ENCODE data around the gene SPATA17.

DNA sequence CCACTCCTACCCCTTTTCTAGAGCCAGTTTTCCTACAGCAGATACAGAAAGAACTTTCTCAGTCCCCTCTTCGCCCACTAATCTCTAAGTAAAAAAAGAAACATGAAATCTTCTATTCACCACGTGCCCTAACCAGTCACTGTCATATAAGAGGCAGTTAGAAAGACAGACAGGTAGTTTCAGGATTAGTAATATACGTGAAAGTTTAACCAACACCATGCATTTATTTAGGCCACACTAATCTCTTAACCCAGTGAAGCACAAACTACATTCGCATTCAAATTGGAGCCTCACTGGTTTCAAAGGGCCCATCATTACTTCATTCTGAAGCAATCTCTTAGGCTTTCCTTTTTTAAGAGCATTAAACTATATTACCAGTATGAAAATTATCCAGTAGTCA lies 10.3 kb upstream of the SPATA17 start:
- TF ChIP-seq, protein P1, sequence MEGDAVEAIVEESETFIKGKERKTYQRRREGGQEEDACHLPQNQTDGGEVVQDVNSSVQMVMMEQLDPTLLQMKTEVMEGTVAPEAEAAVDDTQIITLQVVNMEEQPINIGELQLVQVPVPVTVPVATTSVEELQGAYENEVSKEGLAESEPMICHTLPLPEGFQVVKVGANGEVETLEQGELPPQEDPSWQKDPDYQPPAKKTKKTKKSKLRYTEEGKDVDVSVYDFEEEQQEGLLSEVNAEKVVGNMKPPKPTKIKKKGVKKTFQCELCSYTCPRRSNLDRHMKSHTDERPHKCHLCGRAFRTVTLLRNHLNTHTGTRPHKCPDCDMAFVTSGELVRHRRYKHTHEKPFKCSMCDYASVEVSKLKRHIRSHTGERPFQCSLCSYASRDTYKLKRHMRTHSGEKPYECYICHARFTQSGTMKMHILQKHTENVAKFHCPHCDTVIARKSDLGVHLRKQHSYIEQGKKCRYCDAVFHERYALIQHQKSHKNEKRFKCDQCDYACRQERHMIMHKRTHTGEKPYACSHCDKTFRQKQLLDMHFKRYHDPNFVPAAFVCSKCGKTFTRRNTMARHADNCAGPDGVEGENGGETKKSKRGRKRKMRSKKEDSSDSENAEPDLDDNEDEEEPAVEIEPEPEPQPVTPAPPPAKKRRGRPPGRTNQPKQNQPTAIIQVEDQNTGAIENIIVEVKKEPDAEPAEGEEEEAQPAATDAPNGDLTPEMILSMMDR (IDR thresholded peaks at IDR 0.05) = no peak
- no peak for TF ChIP-seq POLR2A (IDR thresholded peaks at IDR 0.05)

All from heart left ventricle (tissue), 13 donors.